PFSK-1 (cell line): ENCODE data around the gene HSFX2.

Experiments
- POLR2AphosphoS5 ChIP-seq: IDR thresholded peaks from 2 replicates; pipeline ENCODE4 v1.6.1; 2012; ENCODE audit warnings: low read depth, mild to moderate bottlenecking, control low read depth, low read length, moderate library complexity
- SIN3A ChIP-seq: IDR thresholded peaks from 2 replicates; pipeline ENCODE4 v1.6.1; 2012; ENCODE audit warnings: mild to moderate bottlenecking, low read length, moderate library complexity, borderline replicate concordance; ENCODE audit not compliant: insufficient read depth
- TAF1 ChIP-seq: IDR thresholded peaks from 2 replicates; pipeline ENCODE4 v1.6.1; 2012; ENCODE audit warnings: low read length, control low read depth, borderline replicate concordance; ENCODE audit not compliant: insufficient read depth
- TF ChIP-seq, protein P1 (sequence below), 2 experiments: IDR thresholded peaks; 2 replicates each; pipeline versions ENCODE4 v1.6.1 to v1.8.0; 2011 to 2012; ENCODE audit warnings: low read depth in 2 of 2, low read length in 2 of 2, control low read depth in 1 of 2, inconsistent platforms in 1 of 2, mild to moderate bottlenecking in 1 of 2, moderate library complexity in 1 of 2; ENCODE audit not compliant: insufficient read depth in 1 of 2

DNA sequence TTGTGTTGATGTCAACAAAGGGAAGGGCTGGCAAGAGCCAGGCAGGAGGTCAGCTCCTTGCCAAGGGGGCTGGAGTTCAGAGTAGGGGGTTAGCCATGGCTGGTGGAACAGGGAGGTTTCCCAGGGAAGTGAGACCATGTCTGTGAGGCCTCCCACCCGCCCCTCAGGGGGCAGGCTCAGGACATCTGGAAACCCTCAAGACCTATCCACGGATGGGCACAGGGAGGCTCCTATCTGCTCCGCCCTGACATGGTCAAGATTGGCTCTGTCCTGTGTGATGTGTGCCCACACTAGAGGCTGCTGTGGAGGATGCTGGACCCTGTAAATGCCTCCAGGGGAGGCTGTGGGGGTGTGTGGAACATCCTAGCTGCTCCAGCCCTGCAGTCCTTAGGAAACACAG, 44.5 kb upstream of the HSFX2 start:
- TF ChIP-seq, protein P1, sequence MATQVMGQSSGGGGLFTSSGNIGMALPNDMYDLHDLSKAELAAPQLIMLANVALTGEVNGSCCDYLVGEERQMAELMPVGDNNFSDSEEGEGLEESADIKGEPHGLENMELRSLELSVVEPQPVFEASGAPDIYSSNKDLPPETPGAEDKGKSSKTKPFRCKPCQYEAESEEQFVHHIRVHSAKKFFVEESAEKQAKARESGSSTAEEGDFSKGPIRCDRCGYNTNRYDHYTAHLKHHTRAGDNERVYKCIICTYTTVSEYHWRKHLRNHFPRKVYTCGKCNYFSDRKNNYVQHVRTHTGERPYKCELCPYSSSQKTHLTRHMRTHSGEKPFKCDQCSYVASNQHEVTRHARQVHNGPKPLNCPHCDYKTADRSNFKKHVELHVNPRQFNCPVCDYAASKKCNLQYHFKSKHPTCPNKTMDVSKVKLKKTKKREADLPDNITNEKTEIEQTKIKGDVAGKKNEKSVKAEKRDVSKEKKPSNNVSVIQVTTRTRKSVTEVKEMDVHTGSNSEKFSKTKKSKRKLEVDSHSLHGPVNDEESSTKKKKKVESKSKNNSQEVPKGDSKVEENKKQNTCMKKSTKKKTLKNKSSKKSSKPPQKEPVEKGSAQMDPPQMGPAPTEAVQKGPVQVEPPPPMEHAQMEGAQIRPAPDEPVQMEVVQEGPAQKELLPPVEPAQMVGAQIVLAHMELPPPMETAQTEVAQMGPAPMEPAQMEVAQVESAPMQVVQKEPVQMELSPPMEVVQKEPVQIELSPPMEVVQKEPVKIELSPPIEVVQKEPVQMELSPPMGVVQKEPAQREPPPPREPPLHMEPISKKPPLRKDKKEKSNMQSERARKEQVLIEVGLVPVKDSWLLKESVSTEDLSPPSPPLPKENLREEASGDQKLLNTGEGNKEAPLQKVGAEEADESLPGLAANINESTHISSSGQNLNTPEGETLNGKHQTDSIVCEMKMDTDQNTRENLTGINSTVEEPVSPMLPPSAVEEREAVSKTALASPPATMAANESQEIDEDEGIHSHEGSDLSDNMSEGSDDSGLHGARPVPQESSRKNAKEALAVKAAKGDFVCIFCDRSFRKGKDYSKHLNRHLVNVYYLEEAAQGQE (IDR thresholded peaks at IDR 0.05; ENCODE audit: insufficient read depth in 1 of 2, low read depth in 2 of 2, low read length in 2 of 2), result no peak
- TF ChIP-seq TAF1, result no peak
- no peak for TF ChIP-seq SIN3A
- no peak for TF ChIP-seq POLR2AphosphoS5
